Islet precursor cell (in vitro differentiated cells): ENCODE data around the gene TNS3.
"Not testable (repeated sequence)": the region's sequence is repeated elsewhere in the genome, so short reads cannot be mapped to it uniquely, and the experiment has no call there.

Experiments
- DNase-seq: peaks from one replicate; pipeline ENCODE4 v3.0.0-alpha.2; 2018

Gene TNS3

DNA sequence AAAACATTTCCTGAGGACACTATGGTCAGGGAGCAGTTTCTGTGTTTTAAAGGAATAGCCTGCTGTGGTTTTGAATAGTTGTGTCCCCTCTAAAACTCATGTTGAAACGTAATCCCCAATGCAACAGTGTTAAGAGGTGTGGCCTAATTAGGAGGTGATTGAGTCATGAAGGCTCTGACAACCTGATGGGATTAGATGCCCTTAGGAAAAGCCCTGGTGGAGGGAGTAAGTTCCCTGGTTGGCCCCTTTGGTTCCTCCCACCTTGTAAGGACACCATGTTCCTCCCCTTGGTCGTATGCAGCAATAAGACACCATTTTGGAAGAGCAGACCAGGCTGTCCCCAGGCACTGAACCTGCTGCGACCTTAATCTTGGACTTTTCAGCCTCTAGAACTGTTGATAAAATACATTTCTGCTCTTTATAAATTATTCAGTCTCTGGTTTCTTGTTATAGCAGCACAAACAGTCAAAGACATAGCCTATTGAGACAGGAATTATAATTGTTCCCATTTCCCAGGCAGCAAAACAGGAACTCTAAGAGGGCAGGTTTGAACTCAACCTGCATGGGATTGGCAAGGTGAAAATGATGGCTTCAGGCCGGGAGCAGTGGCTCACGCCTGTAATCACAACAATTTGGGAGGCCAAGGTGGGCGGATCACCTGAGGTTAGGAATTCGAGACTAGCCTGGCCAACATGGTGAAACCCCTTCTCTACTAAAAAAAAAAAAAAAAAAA, 20.5 kb upstream of the TNS3 start:
- DNase-seq: no peak

GRCh38 chr7:47601881-47602249, 20.0 kb upstream of the TNS3 start:
- no peak for DNase-seq

- DNase-seq: no peak
Observed at GRCh38 chr7:47601119-47601880, 19.4 kb upstream of the TNS3 start.

DNA sequence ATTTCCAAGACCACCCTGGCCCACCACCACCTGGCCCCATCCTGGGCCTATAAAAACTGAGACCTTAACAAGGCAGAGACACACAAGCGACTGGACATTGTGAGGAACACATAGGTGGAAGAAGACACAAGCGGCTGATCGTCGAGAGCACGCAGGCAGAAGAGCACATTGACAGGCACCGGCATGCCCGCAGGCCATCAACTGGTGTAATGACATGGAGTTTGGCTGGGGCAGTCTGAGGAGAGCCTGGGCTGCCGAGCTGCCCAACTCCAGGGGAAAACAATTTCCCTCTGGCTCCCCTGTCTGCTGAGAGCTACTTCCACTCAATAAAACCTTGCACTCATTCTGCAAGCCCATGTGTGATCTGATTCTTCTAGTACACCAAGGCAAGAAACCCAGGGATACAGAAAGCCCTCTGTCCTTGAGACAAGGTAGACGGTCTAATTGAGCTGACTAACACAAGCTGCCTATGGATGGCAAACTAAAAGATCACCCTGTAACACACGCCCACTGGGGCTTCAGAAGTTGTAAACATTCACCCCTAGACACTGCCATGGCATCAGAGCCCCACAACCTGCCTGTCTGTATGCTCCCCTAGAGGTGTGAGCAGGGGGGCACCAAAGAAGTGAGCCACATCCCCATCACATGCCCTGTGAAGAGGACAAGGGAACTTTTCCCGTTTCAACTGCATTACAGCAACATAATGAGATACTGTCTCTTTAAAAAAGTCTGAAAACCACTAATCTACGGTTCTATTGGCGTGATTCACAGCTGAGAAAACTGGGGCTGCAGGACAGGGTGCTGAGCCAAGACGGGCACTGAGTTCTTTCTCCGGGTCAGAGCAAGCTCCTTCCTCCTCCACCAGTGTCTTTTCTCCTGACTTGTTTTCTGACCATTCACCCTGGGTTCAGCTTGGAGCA, 18.5 kb upstream of the TNS3 start:
- no peak for DNase-seq

DNA sequence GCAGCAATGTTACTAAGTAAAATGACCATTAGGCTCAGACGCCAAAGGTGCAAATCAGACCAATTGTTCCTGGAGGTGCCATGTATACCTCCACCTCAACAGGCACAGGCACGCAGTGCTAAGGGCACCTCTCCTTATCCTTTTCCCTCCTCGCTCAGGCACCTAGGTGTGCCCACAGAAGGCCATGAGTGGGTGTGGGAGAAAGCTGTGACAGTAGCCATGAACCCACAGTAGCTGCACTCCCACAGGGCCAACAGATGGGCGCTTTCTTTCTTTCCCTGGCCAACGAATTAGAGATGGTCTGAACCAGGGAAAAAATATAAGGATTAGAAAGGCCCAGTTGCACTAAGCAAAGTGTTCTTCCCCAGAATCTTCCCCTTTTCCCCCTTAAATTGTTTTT, 15.5 kb upstream of the TNS3 start:
- DNase-seq: no peak

DNA sequence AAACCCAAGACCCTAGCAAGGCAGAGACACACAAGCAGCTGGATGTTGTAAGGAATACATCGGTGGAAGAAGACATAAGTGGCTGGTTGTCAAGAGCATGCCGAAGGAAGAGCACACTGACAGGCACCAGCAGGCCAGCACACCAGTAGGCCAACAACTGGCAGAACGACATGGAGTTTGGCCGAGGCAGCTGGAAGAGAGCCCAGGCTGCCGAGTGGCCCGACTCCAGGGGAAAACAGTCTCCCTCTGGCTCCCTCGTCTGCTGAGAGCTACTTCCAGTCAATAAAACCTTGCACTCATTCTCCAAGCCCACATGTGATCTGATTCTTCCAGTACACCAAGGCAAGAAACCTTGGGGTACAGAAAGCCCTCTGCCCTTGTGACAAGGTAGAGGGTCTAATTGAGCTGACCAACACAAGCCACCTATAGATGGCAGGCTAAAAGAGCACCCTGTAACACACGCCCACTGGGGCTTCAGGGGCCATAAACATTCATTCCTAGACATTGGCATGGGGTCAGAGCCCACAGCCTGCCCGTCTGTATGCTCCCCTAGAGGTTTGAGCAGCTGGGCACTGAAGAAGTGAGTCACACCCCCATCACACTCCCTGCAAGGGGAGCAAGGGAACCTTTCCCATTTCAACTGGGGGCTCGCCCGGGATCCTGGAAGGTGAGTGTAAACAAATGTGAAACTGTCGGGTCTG, 14.7 kb upstream of the TNS3 start:
- DNase-seq: no peak

GRCh38 chr7:47594406-47594805, 12.5 kb upstream of the TNS3 start:
- no peak for DNase-seq

GRCh38 chr7:47591655-47592572, 10.0 kb upstream of the TNS3 start:
- DNase-seq: peak; percentile 87

GRCh38 chr7:47591089-47591654, 9.3 kb upstream of the TNS3 start:
- DNase-seq: no peak

GRCh38 chr7:47590215-47590614, 8.3 kb upstream of the TNS3 start:
- DNase-seq: not testable (repeated sequence)

GRCh38 chr7:47588704-47589225, 6.9 kb upstream of the TNS3 start:
- DNase-seq: peak; percentile 54

DNA sequence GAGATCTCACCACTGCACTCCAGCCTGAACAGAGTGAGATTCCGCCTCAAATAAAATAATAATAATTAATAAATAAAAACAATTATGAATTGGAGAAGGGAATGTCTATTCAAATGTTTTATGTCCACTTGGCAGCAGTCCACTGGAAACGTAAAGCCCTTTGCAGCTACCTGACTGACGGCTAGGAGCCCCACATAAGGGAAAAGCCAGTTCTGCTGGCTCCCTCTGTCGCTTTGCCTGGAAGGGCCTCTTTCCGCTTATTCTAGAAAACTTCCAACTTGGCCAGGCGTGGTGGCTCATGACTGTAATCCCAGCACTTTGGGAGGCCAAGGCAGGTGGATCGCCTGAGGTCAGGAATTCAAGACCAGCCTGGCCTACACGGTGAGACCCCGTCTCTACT, 6.1 kb upstream of the TNS3 start:
- peak; percentile 56 for DNase-seq

DNA sequence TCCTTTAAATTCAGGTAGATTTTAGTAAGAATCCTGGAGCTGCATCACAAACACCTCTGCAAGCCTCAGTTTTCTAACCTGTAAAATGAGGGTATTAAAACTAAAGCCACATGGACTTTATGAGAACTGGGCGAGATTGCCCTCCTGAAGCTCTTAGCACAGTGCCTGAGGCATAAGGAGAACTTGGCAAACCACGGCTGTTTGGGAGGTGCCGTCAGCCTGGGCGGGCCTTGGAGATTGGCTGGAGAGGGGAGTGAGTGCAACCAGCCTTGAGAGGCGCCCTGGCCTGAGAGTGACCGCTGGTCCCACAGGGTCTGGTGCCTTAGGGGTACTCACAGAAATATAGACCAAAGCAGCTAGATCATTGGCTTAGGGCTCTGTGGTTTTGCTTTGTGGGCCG, 5.4 kb upstream of the TNS3 start:
- peak; percentile 59 for DNase-seq

DNA sequence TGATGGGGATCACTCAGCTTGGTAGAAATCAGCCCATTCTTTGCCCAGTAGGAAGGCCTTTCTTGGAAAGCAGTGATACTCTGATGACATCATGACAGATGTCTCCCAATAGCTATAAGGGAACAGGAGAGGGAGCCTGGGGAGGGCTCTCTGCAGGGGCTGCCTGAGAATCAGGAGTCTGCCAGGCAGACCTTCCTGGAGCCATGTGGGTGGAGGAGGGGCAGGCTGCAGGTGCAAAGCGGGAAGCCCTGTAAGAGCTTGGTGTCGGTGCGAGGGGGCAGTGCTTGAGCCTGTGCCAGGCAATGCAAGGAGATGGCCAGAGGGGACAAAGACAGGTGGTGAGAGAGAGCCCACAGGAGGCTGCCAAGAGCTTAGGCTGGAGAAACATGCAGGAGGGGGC, 5.0 kb upstream of the TNS3 start:
- DNase-seq: peak; percentile 52

GRCh38 chr7:47586161-47586670, 4.3 kb upstream of the TNS3 start:
- not testable (repeated sequence) for DNase-seq

GRCh38 chr7:47584536-47584895, 2.6 kb upstream of the TNS3 start:
- DNase-seq: no peak

DNA sequence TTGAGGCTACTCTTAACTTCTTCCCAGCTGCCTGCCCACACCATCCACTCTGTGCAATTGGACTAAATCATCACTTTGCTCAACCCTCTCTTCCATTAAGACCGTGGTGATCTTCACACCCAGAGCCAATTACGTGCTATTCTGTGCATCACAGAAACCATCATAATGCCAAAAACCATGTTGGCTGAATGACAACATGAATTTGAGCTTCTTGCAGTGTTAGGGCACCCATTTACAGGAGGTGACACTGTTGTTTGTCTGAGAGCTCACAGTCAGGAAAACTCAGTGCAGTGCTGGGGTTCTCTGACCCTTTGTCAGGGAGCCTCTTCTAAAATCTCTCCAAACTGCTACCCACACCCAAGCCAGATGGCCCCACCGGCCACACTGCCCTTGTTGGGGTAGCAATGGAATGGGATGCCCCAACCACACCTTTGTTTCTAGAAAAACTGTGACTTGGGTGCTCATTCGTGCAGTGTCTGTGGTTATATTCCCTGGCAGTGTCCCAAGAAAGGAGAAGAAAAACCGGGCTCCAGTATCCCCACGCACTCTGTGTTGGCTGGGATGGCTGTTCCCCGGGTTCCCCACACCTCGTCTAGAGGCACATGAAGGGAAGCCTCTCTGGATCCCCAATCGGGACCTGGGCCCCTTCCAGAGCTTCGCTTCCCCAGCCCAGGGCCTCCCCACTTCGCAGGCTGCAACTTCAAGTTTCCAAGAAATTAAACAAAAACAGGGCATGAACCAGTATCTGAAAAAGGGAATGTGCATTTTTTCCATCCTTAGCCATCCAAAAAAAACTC, 2.0 kb upstream of the TNS3 start:
- DNase-seq: peak; percentile 36

DNA sequence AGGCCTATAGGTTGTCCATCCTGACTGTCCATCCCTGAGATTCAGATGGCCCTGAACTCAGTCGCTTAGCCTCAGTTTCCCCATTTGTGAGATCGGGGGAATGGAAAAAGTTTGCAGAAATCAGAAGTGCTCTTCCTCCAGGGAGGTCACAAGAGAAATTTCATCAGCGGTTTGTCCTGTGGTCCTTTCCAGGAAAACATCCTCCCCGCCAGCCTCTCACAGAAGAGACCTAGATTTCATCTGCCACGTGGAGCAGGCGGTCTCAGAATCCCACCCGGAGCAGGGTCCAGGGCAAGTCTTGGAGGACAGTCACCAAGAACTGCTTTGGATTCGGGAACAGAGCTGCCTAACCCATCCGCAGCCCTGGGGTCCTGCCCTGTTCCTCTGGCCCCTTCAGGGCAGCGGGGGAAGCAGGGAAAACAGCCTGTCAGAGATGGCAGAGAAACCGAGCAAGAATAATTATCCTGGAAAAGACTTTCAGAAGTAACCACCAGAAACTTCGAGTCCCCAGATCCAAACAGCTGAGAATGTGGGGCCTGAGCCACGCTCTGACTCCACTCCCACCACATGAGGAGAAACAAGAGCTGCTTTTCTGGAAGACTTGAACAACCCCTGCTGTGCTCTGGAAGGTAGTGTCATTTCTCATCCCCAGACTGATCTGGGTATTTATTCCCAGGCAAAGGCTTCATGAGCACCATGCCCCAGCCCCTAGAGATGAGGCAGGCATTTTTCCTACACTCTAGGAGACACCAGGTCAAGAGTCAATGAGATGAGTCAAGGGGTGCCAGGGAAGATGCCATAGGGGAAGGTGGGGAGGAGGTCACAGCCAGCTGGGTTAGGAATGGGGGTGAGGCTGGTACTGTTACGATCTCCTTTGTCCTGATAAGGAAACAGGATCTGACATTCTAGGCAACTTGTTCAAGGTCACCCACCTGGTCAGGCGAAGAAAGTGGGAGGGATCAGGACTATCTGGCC, 1.1 kb upstream of the TNS3 start:
- peak; percentile 50 for DNase-seq

DNA sequence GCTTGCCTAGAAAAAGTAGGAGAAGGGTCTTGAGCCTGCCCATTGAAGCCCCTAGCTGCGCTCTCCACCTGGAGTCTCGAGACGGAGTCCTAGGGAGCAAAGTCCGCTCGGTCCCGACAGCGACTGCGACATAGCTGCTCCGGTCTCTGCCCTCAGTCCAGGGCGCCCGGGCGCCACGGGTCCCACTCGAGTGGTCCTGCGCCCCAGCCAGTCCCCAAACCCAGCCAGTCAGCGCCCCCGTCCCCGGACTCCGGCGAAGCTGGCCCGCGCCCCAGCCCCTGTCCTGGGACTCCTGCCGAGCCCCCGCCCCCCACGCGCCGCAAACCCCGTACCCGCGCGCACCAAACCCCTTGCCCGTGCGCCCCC, 490 bp downstream of the TNS3 start:
- DNase-seq: peak; percentile 60
